HG02642 (cell line): ENCODE measurements around the gene KNCN.

Source experiments
- ATAC-seq: cut with Tn5 transposase; IDR thresholded peaks from one replicate; pipeline ENCODE4 v1.9.1; 2021; ENCODE audit warnings: mild to moderate bottlenecking; ENCODE audit not compliant: unreplicated experiment, poor library complexity

KNCN gene

GRCh38 chr1:46510998-46511365, 40.5 kb downstream of the KNCN start:
- ATAC-seq = no peak

- ATAC-seq = no peak
These were observed 41.0 kb downstream of the KNCN start for GRCh38 chr1:46510341-46510997.

GRCh38 chr1:46508757-46509156, 42.7 kb downstream of the KNCN start:
- ATAC-seq = no peak

GRCh38 chr1:46506470-46507219, 44.8 kb downstream of the KNCN start:
- no peak for ATAC-seq

- no peak for ATAC-seq
These were observed 48.0 kb downstream of the KNCN start for GRCh38 chr1:46503421-46503820.

- ATAC-seq = no peak
These were observed 49.9 kb downstream of the KNCN start for GRCh38 chr1:46501528-46501927.

GRCh38 chr1:46497665-46498064, 53.8 kb downstream of the KNCN start:
- no peak for ATAC-seq

- no peak for ATAC-seq
These were observed 54.4 kb downstream of the KNCN start for GRCh38 chr1:46497020-46497419.

GRCh38 chr1:46496505-46496904, 54.9 kb downstream of the KNCN start:
- ATAC-seq = no peak

GRCh38 chr1:46495778-46496177, 55.7 kb downstream of the KNCN start:
- no peak for ATAC-seq
